Activated CD8-positive, alpha-beta memory T cell treated with anti-CD3 and anti-CD28 coated beads, Interleukin-2, amount 50 U/mL, for 24 hours (primary cell): Measurements from ENCODE around the gene HOXB4.
"Not testable (repeated sequence)": the region's sequence is repeated elsewhere in the genome, so short reads cannot be mapped to it uniquely, and the experiment has no call there.

ENCODE experiments used
- DNase-seq: peaks from one replicate; pipeline ENCODE4 v3.0.0-alpha.2; 2020; ENCODE audit errors: extremely low read depth

HOXB4 gene

GRCh38 chr17:48546924-48547807 lies 31.0 kb downstream of the HOXB4 start:
- DNase-seq: no peak

- no peak for DNase-seq
Observed at GRCh38 chr17:48546137-48546923, 31.8 kb downstream of the HOXB4 start.

GRCh38 chr17:48545539-48545938 lies 32.6 kb downstream of the HOXB4 start:
- no peak for DNase-seq

- no peak for DNase-seq
Observed at GRCh38 chr17:48545022-48545375, 33.2 kb downstream of the HOXB4 start, which contains the start of gene HOXB2. Gene HOXB2 (minus strand): TSS chr17:48545109. CDS start chr17:48544911, 198 bp downstream.

GRCh38 chr17:48544349-48545021 lies 33.7 kb downstream of the HOXB4 start:
- DNase-seq: no peak

- no peak for DNase-seq
Observed at GRCh38 chr17:48543854-48544348, 34.2 kb downstream of the HOXB4 start.

- DNase-seq: no peak
Observed at GRCh38 chr17:48543107-48543853, 34.9 kb downstream of the HOXB4 start.

GRCh38 chr17:48542698-48543106 lies 35.4 kb downstream of the HOXB4 start:
- no peak for DNase-seq

GRCh38 chr17:48542114-48542656 lies 36.0 kb downstream of the HOXB4 start:
- DNase-seq: no peak

- DNase-seq: no peak
Observed at GRCh38 chr17:48541577-48542113, 36.5 kb downstream of the HOXB4 start.

GRCh38 chr17:48541036-48541576 lies 37.0 kb downstream of the HOXB4 start:
- no peak for DNase-seq

GRCh38 chr17:48540213-48540612 lies 37.9 kb downstream of the HOXB4 start:
- no peak for DNase-seq

- DNase-seq: no peak
Observed at GRCh38 chr17:48539177-48539576, 39.0 kb downstream of the HOXB4 start.

GRCh38 chr17:48537316-48537715 lies 40.8 kb downstream of the HOXB4 start:
- no peak for DNase-seq

GRCh38 chr17:48535793-48536559 lies 42.2 kb downstream of the HOXB4 start:
- not testable (repeated sequence) for DNase-seq

GRCh38 chr17:48532261-48532660 lies 45.9 kb downstream of the HOXB4 start:
- DNase-seq: no peak

GRCh38 chr17:48530887-48531272 lies 47.3 kb downstream of the HOXB4 start, which contains the start of gene HOXB1:
Gene HOXB1 (minus strand): TSS chr17:48531011. CDS start chr17:48530904, 107 bp downstream.
- DNase-seq: no peak

GRCh38 chr17:48530208-48530886 lies 47.8 kb downstream of the HOXB4 start:
- DNase-seq: no peak

GRCh38 chr17:48529683-48530009 lies 48.5 kb downstream of the HOXB4 start:
- no peak for DNase-seq
